Hepatocyte (in vitro differentiated cells): ENCODE measurements around the gene SBNO2.

Experiments used
- EZH2phosphoT487 ChIP-seq: fragments of 200-600 bp; sonication (generic); IDR thresholded peaks from one replicate; pipeline ENCODE4 v1.6.1; 2018; ENCODE audit warnings: antibody characterized with exemption, mild to moderate bottlenecking, low read depth, moderate library complexity; ENCODE audit not compliant: unreplicated experiment, severe bottlenecking
- TF ChIP-seq, protein P1 (sequence below): fragments of 200-600 bp; sonication (generic); IDR thresholded peaks from 2 replicates; pipeline ENCODE4 v1.5.1; 2016; ENCODE audit warnings: antibody characterized with exemption, mild to moderate bottlenecking; ENCODE audit not compliant: poor library complexity

DNA sequence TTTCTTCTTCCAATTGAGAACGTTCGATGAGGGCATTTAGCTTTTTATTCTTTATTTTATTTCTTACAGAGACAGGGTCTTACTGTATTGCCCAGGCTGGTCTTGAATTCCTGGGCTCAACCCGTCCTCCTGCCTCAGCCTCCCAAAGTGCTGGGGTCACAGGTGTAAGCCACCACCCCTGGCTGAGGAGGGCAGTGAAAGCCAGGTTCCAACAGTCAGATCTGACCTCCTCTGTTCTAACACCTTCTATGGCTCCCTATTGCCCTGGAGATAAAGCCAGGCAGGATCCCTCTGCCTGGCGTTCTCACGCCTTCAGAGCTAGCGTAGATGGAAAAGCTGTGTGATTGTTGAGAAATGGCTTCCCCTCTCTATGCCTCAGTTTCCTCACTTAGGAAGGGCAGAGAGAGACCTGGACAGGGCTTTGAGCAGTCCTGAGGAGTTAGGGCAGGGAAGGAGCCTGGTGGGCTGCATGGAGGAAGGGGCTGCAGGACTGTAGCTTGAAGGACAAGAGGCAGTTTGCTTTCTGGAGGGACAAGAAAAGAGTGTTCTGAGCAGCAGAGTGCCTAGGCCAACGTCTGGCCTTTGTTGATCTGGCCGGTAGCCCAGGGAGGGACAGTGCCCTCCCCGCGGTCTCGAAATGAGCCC lies 101.6 kb downstream of the SBNO2 start:
- TF ChIP-seq, protein P1, sequence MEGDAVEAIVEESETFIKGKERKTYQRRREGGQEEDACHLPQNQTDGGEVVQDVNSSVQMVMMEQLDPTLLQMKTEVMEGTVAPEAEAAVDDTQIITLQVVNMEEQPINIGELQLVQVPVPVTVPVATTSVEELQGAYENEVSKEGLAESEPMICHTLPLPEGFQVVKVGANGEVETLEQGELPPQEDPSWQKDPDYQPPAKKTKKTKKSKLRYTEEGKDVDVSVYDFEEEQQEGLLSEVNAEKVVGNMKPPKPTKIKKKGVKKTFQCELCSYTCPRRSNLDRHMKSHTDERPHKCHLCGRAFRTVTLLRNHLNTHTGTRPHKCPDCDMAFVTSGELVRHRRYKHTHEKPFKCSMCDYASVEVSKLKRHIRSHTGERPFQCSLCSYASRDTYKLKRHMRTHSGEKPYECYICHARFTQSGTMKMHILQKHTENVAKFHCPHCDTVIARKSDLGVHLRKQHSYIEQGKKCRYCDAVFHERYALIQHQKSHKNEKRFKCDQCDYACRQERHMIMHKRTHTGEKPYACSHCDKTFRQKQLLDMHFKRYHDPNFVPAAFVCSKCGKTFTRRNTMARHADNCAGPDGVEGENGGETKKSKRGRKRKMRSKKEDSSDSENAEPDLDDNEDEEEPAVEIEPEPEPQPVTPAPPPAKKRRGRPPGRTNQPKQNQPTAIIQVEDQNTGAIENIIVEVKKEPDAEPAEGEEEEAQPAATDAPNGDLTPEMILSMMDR: no peak
- no peak for TF ChIP-seq EZH2phosphoT487
